Non-pigmented ciliary epithelial cell (primary cell): Measurements from ENCODE around the gene SAMD4A.

ENCODE experiments used
- DNase-seq: peaks from one replicate; pipeline ENCODE4 v3.0.0-alpha.2; 2010; ENCODE audit warnings: low read depth

Gene SAMD4A

DNA sequence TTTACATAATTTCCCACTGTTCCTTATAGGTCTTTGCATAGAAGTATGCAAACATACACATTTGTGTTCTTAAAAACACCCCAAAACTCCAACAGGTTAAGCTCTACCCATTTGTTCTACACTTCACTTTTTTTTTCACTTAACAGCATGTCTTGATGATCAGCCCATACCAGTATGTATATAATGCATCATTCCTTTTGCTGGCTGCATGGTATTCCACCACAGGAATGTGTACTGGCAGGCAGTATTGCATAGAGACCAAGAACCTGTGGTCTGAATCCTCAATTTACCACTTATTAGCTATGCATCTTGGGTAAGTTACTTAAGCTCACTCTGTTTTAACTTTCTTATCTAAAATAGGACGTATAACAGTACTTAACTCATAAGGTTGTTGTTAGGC lies 65.5 kb downstream of the SAMD4A start:
- DNase-seq, result no peak

DNA sequence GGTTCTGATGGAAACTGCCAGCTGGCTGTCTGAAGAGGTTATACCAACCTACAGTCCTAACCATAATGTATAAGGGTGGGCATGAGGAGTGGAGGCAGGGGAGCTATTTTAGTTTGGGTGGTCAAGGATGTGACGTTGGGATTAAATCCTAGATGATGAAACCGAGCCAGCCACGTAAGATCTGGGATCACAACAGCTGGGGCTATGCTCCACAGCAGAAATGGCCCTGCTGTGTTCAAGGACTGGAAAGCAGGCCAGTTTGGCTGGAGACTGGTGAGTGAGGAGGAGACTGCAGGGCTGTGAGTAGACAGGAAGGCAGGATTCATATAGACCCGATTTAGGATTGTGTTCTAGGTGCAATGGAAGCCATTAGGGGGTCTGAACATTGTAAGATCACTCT lies 66.1 kb downstream of the SAMD4A start:
- DNase-seq, result no peak

DNA sequence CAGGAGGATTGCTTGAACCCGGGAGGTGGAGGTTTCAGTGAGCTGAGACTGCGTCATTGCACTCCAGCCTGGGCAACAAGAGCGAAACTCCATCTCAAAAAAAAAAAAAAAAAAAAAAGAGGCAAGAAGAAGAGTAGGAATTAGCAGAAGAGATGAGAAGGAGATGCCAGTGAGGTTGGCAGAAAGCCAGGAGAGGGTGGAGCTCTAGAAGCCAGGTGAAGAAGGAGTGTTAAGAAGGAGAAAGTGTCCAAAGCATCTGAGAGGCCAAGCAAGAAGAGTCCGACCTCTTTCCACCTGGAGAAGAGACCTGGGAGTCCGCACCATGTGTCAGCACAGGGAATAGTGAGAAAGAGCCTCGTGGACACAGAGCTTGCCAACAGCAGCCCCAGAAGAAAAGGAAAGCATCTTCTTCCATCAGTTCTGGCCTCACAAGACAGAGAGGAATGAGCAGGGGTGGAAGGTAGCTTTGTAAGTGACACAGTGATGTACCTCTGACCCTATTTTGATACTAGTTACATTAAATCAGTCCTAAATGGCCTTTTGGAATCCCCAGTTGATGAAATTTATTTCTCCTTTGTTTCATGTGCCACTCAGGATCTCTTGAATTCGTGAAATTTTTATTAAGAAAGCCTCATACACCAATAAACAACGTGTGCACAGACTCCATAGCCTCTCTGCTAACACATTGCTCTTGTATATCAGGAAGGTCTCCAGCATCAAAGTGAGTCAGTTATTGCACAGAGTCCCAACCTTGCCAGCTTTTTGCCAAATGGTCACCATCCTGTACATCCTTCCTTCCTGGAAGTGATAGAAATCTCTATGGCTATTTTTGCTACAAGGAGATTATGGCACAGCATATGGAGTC lies 70.6 kb downstream of the SAMD4A start:
- no peak for DNase-seq

GRCh38 chr14:54638135-54638446 lies 71.2 kb downstream of the SAMD4A start:
- peak; percentile 59 for DNase-seq

- DNase-seq, result no peak
Observed at GRCh38 chr14:54639611-54640010, 72.7 kb downstream of the SAMD4A start.

- DNase-seq, result no peak
Observed at GRCh38 chr14:54640506-54640905, 73.6 kb downstream of the SAMD4A start.

DNA sequence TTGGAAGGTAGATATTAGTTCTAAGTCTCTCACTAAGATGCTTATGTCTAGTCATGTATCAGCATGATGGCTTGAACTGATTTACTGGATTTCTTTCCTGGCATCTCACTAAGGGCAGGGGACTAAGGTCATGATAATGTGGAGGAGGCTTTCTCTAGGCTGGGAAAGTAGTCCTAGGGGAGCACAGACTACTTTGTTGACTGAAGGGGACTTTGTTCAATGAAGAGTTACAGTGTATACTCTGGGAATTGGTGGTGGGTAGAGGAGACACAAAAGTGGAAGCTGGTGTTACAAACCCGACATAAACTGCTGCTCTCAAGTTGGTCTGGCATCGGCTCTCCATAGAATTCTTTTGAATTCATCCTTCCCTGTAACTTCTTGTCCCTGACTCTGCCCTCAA lies 75.2 kb downstream of the SAMD4A start:
- no peak for DNase-seq

- no peak for DNase-seq
Observed at GRCh38 chr14:54642801-54643695, 76.1 kb downstream of the SAMD4A start.

- no peak for DNase-seq
Observed at GRCh38 chr14:54643696-54644176, 76.8 kb downstream of the SAMD4A start.

DNA sequence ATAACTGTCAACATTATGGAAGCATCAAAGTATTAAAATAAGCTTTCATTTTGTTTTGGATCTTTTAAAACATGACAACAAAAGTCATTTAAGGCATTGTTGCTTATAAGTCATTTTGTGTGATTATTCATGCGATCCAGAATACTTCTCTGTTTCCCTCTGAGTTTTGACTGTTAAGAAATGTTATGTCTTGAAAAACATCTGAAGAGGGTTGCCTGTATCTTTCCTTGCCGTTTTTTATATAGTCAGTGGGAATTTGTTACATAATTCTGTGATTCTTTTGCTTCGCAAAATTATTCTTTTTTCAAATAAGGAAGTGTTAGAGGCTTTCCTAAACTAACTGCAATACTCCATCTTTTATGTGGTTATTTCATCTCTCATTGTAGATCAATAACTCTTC lies 78.7 kb downstream of the SAMD4A start:
- DNase-seq, result no peak

DNA sequence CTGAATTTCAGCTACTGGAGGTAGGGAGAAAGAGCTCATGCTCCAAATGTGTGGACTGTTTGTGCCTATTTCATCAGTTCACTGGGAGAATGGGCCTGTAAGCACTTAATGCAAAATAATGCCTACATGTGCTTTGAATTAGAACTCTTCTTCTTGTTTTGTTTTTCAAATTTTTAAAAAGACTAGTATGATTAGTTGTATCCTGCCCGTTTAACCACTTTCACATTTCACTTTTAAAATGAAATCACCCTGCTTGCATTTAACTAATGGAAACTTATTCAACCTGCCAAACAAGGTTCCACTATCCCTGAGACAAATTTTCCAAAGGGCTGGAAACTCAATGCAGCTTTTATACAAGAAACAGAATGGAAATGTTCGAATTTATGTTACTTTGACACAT lies 79.7 kb downstream of the SAMD4A start:
- no peak for DNase-seq

GRCh38 chr14:54647378-54647777 lies 80.5 kb downstream of the SAMD4A start:
- no peak for DNase-seq

- no peak for DNase-seq
Observed at GRCh38 chr14:54649056-54649455, 82.1 kb downstream of the SAMD4A start.

DNA sequence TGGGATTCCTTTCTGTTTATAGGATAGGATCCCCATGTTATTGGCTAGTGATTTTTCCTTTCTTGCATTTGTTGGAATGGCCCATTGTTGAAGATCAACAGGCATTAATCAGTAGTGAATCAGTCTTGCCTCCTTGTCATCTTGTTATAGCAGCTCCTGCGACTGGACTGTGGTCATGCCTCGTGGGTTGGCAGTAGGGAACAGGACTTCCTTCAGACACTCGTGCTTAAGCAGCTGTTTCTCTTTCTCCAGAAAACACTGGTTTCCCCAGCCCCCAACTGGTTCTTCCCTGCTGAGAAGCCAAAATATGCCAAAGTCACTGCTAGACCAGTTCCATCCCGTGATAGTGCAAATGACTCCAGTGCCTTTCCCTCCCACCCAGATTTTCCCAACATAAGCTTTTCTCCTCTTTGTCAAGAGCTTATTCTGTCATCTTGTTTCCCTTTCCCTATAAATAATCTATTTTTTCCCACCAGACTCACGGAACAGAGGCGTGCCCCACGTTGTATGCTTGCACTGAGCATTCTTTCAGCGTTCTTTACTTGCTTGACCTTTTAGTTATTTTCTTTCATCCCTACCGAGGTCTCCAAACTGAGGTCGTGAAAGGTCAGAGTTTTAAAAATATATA lies 83.5 kb downstream of the SAMD4A start:
- no peak for DNase-seq

DNA sequence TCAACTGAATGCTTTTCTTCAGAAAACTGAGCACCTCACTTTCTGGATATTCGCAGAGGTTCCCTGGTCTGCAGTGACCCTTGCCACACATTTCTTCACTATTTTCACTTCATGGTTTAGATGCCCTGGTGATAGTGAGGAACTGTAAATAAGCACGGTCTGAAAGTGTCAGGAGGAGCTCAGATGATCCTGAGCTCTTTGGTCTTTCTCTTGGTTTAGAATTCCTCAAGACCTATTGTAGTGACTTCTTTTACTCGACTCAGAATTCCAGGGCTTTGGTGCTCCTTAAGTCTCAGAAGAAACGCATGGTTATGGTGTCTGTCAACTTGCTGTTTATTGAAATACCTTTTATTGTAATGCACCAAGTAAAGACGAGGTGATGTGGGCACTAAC lies 84.0 kb downstream of the SAMD4A start:
- DNase-seq, result no peak

DNA sequence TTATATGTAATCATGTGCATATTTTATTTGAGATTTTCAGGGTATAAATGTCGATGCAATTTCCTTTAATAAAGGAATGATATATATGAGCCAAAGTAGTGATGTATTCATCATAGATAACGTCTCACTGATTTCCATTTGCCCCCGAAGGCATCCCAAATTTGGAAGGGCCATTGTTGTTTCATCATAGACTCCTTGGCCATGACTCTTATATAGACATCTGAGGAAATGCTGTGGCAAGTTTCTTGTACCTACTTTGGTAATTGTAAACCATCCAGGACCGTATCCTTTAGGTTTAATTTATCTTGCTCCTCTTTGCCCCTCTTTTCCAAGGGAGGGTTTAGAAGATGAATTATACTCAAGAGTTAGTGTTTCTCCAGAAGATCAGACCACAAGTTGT lies 84.7 kb downstream of the SAMD4A start:
- no peak for DNase-seq

- peak; percentile 100 for DNase-seq
Observed at GRCh38 chr14:54652188-54652587, 85.3 kb downstream of the SAMD4A start.

- no peak for DNase-seq
Observed at GRCh38 chr14:54652605-54653052, 85.7 kb downstream of the SAMD4A start.

DNA sequence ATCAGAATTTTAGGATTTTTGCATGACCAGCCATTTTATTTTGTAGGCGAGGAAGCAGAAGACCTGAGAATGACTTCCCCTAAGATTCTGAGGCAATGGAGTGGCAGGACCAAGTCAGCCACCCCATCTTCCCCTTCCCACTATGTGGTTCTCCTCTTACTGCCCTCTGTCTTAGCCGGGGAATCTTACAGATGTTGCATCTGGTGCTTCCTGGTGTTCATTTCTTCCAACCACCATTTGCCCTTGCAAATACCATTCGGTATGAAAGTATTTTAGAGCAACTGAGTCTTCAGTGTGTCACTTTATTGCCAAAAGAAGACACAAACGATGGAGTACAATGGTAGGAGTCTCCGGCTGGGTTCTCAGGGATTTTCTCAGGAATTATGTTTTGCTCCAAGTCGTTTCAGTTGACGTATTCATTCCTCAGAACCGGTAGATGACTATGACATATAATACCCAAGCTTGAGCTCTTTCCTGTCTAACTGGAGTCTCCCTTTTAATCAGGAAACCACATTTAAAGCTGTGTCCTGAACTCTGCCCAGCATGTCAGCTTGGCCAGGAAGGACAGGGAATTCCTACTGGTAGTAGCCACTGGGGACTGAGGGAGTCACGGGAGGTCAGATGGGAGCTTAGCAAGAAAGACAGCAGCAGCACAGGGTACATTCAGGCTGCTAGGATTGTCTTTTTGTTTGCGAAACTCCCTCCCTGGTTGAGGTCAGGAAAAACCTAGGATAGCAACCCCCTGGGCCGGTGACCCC lies 87.0 kb downstream of the SAMD4A start:
- DNase-seq, result peak; percentile 81

- DNase-seq, result no peak
Observed at GRCh38 chr14:54654605-54655004, 87.7 kb downstream of the SAMD4A start.

DNA sequence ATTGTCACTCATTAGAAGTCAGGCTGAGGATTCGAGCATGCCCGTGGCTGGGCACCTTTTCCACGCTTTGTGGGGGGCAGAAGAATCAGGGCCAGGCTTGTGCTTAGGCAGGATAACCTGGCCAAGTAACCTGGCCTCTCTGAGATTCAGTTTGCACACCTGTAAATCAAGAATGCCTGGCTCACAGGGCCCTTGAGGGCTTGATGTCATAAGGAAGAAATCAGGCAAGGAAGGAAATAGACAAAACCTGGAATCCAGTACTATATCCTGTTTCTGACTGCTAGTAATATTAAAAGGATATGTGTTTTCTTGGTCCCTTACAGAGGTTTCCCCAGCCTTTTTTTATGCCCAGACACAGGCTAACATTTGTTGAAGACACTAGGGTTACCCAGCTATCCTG lies 91.9 kb downstream of the SAMD4A start:
- no peak for DNase-seq

GRCh38 chr14:54659365-54659764 lies 92.4 kb downstream of the SAMD4A start:
- DNase-seq, result no peak
